B cell (primary cell): Measurements from ENCODE around the gene CLDN7. TPM values are rescaled to one million over a fixed set of nuclear protein-coding genes. Genes with fewer than 3 reads are reported as not detected.

Experiments
- ATAC-seq: fragments of 200-7000 bp; cut with Tn5 transposase; one replicate; pipeline ENCODE4 v1.10.0; 2021; ENCODE audit warnings: low read depth, mild to moderate bottlenecking, moderate number of reproducible peaks, moderate library complexity
- CTCF ChIA-PET: fragments of 350-600 bp; sonication (Branson Sonifier 250); formaldehyde crosslinking; loops from one replicate; lab custom pipeline; 2021; ENCODE audit warnings: antibody characterized with exemption, inconsistent platforms; lab: Charles Lee
- POLR2A ChIA-PET: fragments of 350-600 bp; sonication (Branson Sonifier 250); formaldehyde crosslinking; loops from one replicate; lab custom pipeline; 2021; ENCODE audit warnings: antibody characterized with exemption; lab: Charles Lee
- DNase-seq: peaks from one replicate; pipeline ENCODE4 v3.0.0; 2013
- H2AFZ ChIP-seq: 2 replicates; pipeline ENCODE4 v1.6.1; 2012; ENCODE audit warnings: mild to moderate bottlenecking, low read depth, low read length; ENCODE audit not compliant: insufficient read depth, poor library complexity, severe bottlenecking
- H3K27ac ChIP-seq, 2 donors: 1 replicate in 1 of 2; 2 replicates in 1 of 2; pipeline ENCODE4 v1.5.1; 2012 to 2013; ENCODE audit warnings: low read length in 2 of 2, mild to moderate bottlenecking in 2 of 2, moderate library complexity in 1 of 2
- H3K27me3 ChIP-seq, 4 experiments: fragments of 200-600 bp in 1 of 4; sonication (generic) in 1 of 4; replicated peaks in 1 of 4; 1 replicate in 2 of 4; 2 replicates in 2 of 4; pipeline versions ENCODE4 v1.6.1 to v1.7.0; 2013 to 2016; ENCODE audit warnings: low read length in 3 of 4, mild to moderate bottlenecking in 2 of 4, mixed read lengths in 1 of 4, moderate library complexity in 1 of 4; ENCODE audit not compliant: insufficient read depth in 4 of 4, control insufficient read depth in 3 of 4; ENCODE audit errors: control extremely low read depth in 1 of 4
- H3K36me3 ChIP-seq, 2 experiments: replicated peaks in 1 of 2; 1 replicate in 1 of 2; 2 replicates in 1 of 2; pipeline versions ENCODE4 v1.6.1 to v1.7.1; 2013; ENCODE audit warnings: low read length in 1 of 2; ENCODE audit not compliant: insufficient read depth in 2 of 2, control insufficient read depth in 1 of 2; ENCODE audit errors: control extremely low read depth in 1 of 2, extremely low read depth in 1 of 2
- H3K4me1 ChIP-seq, 2 donors: fragments of 200-600 bp in 1 of 2; sonication (generic) in 1 of 2; 1 replicate in 1 of 2; 2 replicates in 1 of 2; pipeline versions ENCODE4 v1.5.1 to v1.6.1; 2013 to 2017; ENCODE audit warnings: low read length in 2 of 2; ENCODE audit not compliant: control insufficient read depth in 2 of 2, insufficient read depth in 2 of 2
- H3K4me2 ChIP-seq: replicated peaks from 2 replicates; pipeline ENCODE3; 2012; ENCODE audit warnings: mild to moderate bottlenecking, low read depth, low read length; ENCODE audit not compliant: poor library complexity, severe bottlenecking
- H3K4me3 ChIP-seq, 5 experiments: fragments of 200-600 bp in 1 of 5; sonication (generic) in 1 of 5; 1 replicate in 3 of 5; 2 replicates in 2 of 5; pipeline versions ENCODE4 v1.5.1 to v1.7.0; 2011 to 2016; ENCODE audit warnings: low read length in 4 of 5, mild to moderate bottlenecking in 4 of 5, low read depth in 2 of 5, control low read depth in 1 of 5, moderate library complexity in 1 of 5; ENCODE audit not compliant: insufficient read depth in 1 of 5; ENCODE audit errors: control extremely low read depth in 1 of 5, extremely low read depth in 1 of 5
- H3K79me2 ChIP-seq: fragments of 200-600 bp; sonication (generic); one replicate; pipeline ENCODE4 v1.6.0; 2016; ENCODE audit warnings: low read length; ENCODE audit not compliant: control insufficient read depth, insufficient read depth
- H3K9ac ChIP-seq: fragments of 200-600 bp; sonication (generic); 2 replicates; pipeline ENCODE4 v1.6.1; 2017; ENCODE audit warnings: mild to moderate bottlenecking, low read length, moderate library complexity
- H3K9me3 ChIP-seq, 3 donors: one replicate each; pipeline versions ENCODE4 v1.6.1 to v1.7.1; 2013; ENCODE audit warnings: low read length in 2 of 3; ENCODE audit not compliant: control insufficient read depth in 2 of 3, insufficient read depth in 1 of 3; ENCODE audit errors: control extremely low read depth in 1 of 3
- H4K20me1 ChIP-seq: 2 replicates; pipeline ENCODE4 v1.6.0; 2012; ENCODE audit warnings: mild to moderate bottlenecking, low read length; ENCODE audit not compliant: insufficient read depth, control insufficient read depth, poor library complexity, severe bottlenecking
- H3K27ac Mint-ChIP-seq: one replicate; pipeline ENCODE4 v1.8.0; 2021; ENCODE audit warnings: mixed read lengths
- H3K27me3 Mint-ChIP-seq: one replicate; pipeline ENCODE4 v1.8.0; 2021; ENCODE audit warnings: mixed read lengths
- H3K4me1 Mint-ChIP-seq: one replicate; pipeline ENCODE4 v1.8.0; 2021; ENCODE audit warnings: mixed read lengths
- H3K4me3 Mint-ChIP-seq: one replicate; pipeline ENCODE4 v1.8.0; 2021; ENCODE audit warnings: mixed read lengths
- H3K9me3 Mint-ChIP-seq: one replicate; pipeline ENCODE4 v1.8.0; 2022; ENCODE audit warnings: mixed read lengths; ENCODE audit not compliant: insufficient read depth
- EZH2 ChIP-seq: IDR thresholded peaks from 2 replicates; pipeline ENCODE4 v1.6.1; 2012; ENCODE audit warnings: borderline replicate concordance, low read depth, mild to moderate bottlenecking, moderate library complexity, low read length; ENCODE audit not compliant: insufficient read depth, poor library complexity, severe bottlenecking
- WGBS: methylation state at CpG from one replicate; pipeline ENCODE4 v1.1.5; 2013; ENCODE audit warnings: missing lambda C conversion rate; ENCODE audit not compliant: insufficient coverage; 5-methylcytosine and 5-hydroxymethylcytosine counted together
- intact Hi-C: fragments of 100-400 bp; cut with micrococcal nuclease; formaldehyde crosslinking; loops from one replicate; pipeline ENCODE4 v1.10.0; 2022
- polyA plus RNA-seq: library from polyadenylated mRNA; depleted of rRNA; stranded (reverse); fragments of >200 nt; gene quantifications from 2 replicates; pipeline ENCODE4 v1.2.3, GENCODE V29; 2012
- total RNA-seq, 2 donors: library from RNA; stranded (reverse); fragments of 120-200 nt in 1 of 2; gene quantifications; 1 replicate in 1 of 2; 2 replicates in 1 of 2; pipeline versions ENCODE4 v1.2.3 to v1.2.4, GENCODE V29; 2013 to 2022
- TF ChIP-seq, protein P1 (sequence below): fragments of 200-600 bp; IDR thresholded peaks from one replicate; pipeline ENCODE4 v1.8.0; 2022; ENCODE audit warnings: antibody characterized with exemption, mild to moderate bottlenecking

The CLDN7 gene
- total and polyA plus RNA-seq, 2 donors (not counting 1 experiment from before 2014, with no cell fraction given), result 1.2 to 5.8 TPM

- WGBS, result 95% methylated on average over 17 of the region's 19 CpGs
- Histone ChIP-seq H3K27ac (no peak overlapping the region), H3K79me2 (no peaks in the 10 kb centered on the region), H3K4me1 (peaks cover 12 to 14% of the 10 kb centered on the region in 2 donors), H3K36me3 (no peaks in the 10 kb centered on the region), H4K20me1 (no peaks in the 10 kb centered on the region), H3K9me3 (peaks cover 0 to 4% (median 0%) of the 10 kb centered on the region in 3 donors), H3K4me3 (no peak overlapping the region), H3K27me3 (peaks cover 0 to 48% (median 8%) of the 10 kb centered on the region in 4 experiments), H3K4me2 (no peak overlapping the region), H3K9ac (no peak overlapping the region), H2AFZ (no peak overlapping the region)
- H3K27me3 Mint-ChIP-seq, result peaks cover 44% of the 10 kb centered on the region
- no peak overlapping the region for H3K27ac Mint-ChIP-seq
- peaks cover 10% of the 10 kb centered on the region for H3K4me1 Mint-ChIP-seq
- ChIA-PET POLR2A (no interaction called here), CTCF (interaction anchor here (1.1 to 1.9 kb wide), 2 partner anchors 9 to 69 kb away, joined by 3 to 7 read pairs; partner anchors contain the start of gene SLC2A4)
- no peak for TF ChIP-seq EZH2
- TF ChIP-seq, protein P1, sequence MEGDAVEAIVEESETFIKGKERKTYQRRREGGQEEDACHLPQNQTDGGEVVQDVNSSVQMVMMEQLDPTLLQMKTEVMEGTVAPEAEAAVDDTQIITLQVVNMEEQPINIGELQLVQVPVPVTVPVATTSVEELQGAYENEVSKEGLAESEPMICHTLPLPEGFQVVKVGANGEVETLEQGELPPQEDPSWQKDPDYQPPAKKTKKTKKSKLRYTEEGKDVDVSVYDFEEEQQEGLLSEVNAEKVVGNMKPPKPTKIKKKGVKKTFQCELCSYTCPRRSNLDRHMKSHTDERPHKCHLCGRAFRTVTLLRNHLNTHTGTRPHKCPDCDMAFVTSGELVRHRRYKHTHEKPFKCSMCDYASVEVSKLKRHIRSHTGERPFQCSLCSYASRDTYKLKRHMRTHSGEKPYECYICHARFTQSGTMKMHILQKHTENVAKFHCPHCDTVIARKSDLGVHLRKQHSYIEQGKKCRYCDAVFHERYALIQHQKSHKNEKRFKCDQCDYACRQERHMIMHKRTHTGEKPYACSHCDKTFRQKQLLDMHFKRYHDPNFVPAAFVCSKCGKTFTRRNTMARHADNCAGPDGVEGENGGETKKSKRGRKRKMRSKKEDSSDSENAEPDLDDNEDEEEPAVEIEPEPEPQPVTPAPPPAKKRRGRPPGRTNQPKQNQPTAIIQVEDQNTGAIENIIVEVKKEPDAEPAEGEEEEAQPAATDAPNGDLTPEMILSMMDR, result no peak
- intact Hi-C loops, result loop anchor here (10.0 kb wide), 1 partner anchor 155 kb away; no protein-coding TSS in a partner anchor
- ATAC-seq, result no peak
- no peak overlapping the region for H3K4me3 Mint-ChIP-seq
- H3K9me3 Mint-ChIP-seq, result no peaks in the 10 kb centered on the region
- DNase-seq, result no peak
These were observed 27.9 kb upstream of the CLDN7 start for GRCh38 chr17:7290166-7290565.

- Mint-ChIP-seq H3K4me1 (peaks cover 6% of the 10 kb centered on the region), H3K27me3 (peaks cover 40% of the 10 kb centered on the region), H3K4me3 (no peak overlapping the region), H3K27ac (no peak overlapping the region), H3K9me3 (no peaks in the 10 kb centered on the region)
- Histone ChIP-seq H3K27me3 (peaks cover 0 to 50% (median 5%) of the 10 kb centered on the region in 4 experiments), H2AFZ (no peak overlapping the region), H3K9ac (no peak overlapping the region), H3K4me2 (no peak overlapping the region), H3K9me3 (peaks cover 0 to 3% (median 0%) of the 10 kb centered on the region in 3 donors), H3K36me3 (no peaks in the 10 kb centered on the region), H3K79me2 (no peaks in the 10 kb centered on the region), H3K4me1 (peaks cover 7% of the 10 kb centered on the region in 2 donors), H3K27ac (no peak overlapping the region), H4K20me1 (no peaks in the 10 kb centered on the region), H3K4me3 (no peak overlapping the region)
- no peak for DNase-seq
- TF ChIP-seq, protein P1, result no peak
- TF ChIP-seq EZH2, result no peak
- 87% methylated on average over 15 of the region's 18 CpGs for WGBS
- ChIA-PET CTCF (interaction anchor here (10.9 kb wide), 1 partner anchor 8 kb away, joined by 115 read pairs; no protein-coding TSS in a partner anchor), POLR2A (no interaction called here)
- no peak for ATAC-seq
- intact Hi-C loops, result loop anchor here (10.0 kb wide), 1 partner anchor 155 kb away; no protein-coding TSS in a partner anchor
These were observed 27.2 kb upstream of the CLDN7 start for GRCh38 chr17:7289256-7290032.
